Eye (tissue), 1 donor: Measurements from ENCODE around the gene DENND4A.
"Not testable (repeated sequence)": the region's sequence is repeated elsewhere in the genome, so short reads cannot be mapped to it uniquely, and the experiment has no call there.

Source experiments
- DNase-seq: peaks from one replicate; pipeline ENCODE4 v3.0.0-alpha.2; 2015

DENND4A gene

DNA sequence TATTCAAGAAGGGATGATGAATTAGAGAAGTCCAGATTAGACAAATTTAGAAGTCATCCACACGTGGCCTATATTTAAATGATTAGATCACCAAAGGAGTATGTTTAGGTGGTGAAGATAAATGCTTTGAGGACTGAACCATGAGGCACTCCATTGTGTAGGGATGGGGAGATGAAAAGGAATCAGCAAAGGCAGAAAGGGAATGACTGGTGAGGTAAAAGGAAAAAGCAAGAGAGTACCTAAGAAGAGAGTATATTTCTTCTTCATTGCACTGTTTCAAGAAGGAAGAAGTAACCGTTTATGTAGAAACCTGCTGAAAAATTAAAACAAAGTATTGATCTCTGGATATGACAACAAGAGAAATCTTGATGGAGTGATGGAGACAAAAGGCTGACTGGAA lies 40.7 kb downstream of the DENND4A start:
- DNase-seq: no peak

DNA sequence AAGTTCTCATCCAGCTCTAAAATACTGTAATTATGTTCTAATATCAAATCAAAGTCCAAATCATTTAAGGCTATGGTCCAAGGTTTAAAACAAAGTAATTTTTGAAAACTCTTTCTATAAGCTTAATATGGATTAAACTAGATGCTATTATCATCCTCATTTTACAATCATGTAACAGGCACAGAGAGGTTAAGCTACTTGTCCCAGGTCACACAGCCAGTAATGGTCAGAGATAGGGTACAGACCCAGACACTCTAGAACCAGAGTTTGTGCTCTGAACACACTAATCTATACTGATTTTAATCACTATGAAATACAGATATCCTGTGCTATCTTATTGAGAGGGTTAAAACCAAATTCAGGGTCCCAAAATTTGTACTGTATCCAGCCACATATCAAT lies 44.8 kb downstream of the DENND4A start:
- DNase-seq: no peak

DNA sequence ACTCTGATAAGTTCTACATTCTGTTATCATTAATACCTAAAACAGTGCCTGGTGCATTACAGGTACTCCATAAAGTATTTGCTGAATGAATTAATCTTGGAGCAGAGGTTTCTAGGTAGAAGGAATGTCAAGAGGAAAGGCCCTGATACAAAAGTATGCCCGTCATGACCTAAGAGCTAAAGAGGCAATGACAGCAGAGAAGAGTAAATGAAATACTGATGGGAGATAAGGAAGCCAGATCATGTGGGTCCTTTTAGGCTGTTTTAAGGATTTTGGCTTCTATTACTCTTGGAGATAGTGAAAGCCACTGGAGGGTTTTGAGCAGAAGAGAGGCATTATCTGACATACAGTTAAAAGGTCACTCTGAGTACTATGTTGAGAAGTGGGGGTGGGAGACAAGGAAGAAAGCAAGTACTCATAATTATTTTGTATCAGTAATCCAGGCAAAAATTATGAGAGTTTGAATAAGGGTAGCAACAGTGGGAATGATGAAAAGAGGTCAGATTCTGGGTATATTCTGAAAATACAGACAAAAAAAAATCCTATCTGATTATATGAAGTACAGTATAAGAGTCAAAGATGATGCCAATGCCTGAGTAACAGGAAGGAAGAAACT lies 48.3 kb downstream of the DENND4A start:
- no peak for DNase-seq

DNA sequence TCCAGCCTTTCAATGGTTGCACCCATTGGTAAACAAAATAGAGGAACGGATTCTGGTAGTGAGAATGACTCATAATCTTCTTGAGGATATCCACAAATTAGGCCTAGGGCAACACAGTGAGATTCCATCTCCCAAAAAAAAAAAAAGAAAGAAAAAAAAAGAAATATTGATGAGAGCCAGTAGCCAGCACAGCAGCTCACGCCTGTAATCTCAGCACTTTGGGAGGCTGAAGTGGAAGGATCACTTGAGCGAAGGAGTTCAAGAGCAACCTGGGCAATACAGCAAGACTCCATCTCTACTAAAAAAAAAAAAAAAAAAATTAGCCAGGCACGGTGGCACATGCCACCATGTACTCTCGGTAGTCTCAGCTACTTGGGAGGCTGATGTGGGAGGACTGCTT lies 51.9 kb downstream of the DENND4A start:
- DNase-seq: no peak

DNA sequence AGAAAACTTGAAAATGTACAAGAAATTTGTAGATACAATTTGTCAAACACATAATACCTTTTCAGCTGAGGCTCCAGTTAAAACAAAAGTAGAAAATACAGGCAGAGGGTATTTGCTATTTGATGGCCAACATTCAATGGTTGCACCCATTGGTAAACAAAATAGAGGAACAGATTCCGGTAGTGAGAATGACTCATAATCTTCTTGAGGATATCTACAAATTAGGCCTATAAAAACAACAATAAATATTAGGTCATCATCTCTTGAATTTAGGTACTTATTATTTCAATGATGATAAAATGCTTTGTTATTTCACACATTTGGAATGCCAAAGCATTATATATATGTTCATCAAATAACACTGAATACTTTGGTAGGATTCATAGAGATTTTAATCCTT lies 53.4 kb downstream of the DENND4A start:
- DNase-seq: no peak

DNA sequence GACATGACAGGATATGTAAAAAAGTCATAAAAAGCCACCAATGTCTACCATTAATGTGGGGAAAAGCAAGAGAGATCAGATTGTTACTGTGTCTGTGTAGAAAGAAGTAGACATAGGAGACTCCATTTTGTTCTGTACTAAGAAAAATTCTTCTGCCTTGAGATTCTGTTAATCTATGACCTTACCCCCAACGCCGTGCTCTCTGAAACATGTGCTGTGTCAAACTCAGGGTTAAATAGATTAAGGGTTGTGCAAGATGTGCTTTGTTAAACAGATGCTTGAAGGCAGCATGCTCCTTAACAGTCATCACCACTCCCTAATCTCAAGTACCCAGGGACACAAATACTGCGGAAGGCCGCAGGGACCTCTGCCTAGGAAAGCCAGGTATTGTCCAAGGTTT lies 58.5 kb downstream of the DENND4A start:
- not testable (repeated sequence) for DNase-seq

DNA sequence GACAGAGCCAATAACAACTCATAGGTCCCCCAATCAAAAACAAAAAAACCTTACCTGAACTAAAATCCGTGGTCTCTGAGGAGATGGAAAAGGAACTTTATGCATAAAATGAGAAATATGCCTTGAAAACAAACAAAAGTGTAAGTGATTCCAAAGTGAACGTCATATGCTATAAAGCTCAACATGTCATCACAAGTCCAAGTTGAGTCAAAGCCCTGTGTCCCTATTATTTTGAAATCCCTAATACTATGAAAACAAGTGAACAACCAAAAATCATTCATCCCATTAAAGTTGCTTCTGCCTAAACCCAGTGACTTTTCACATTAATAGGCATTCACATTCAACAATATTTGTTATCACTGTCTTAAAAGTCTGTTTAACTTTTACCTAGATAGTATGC lies 59.4 kb downstream of the DENND4A start:
- no peak for DNase-seq

DNA sequence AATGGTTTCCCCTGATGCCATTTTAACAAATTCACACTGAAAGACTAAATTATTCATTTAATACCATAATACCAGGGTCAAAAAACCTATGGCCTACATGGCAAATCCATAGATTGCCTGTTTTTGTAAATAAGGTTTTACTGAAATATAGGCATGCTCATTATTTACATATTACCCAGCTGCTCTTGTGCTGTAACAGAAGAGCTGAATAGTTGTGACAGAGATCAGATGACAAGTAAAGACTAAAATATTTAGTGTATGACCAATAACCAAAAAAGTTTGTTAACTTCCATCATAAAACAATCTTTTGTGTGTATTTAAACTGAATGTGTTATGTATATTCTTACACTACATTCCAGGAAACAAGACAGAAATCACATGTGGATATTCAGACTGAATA lies 60.2 kb downstream of the DENND4A start:
- no peak for DNase-seq

DNA sequence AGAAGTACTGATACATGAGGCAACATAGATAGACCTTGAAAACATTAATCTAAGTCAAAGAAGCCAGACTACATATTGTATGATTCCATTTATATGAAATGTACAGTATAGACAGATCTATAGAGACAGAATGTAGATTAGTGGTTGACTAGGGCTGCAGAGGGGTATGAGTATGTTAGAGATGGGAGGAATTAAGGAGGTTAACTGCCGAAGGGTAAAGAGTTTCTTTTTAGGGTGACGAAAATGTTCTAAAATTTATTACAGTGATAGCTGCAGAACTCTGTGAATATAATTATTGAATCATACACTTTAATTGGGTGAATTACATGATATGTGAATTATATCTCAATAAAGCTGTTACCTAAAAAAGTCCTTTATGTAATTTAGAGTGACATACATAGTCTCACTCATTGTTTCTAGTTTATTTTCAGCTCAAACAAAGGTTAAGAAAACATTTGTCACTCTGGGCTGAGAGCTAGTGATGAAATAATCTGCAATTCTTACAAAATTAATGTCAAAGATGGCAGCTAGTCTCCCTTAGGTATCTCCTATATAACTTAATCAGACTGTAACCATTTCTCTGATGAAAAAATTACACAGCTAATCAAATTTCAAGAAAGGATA lies 61.4 kb downstream of the DENND4A start:
- no peak for DNase-seq

DNA sequence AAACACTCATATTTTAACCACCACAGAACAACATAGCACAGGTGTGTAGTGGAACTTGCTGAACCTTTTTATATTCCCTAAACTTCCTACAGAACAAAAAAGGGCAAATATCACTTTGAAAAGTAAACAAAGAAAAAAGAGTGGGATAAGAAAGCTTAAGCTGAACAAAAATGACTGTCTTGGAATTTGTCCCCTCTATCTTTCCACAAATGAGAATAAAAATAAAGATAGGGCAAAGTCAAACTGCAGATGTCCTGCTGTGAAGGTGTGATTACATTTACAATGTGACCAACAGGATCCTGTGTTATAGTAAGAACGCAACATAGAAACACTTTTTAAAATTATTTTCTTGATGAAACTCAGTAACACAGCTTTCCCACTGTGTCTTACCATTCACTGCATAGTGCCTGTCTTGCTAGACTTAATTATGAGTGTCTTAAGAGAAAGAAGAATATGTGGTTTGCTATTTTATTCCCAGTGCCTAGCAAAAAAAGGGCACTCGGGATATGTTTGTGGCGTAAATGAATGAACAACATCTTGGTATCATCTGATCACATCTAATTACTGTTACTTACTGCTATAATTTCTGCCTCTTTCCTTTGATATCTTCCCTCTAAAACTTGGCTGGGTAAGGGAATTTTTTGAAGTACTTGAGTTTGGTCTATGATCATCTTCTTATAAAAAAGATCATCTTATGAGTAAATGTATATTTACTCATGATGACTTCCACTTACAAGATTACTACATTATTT lies 67.5 kb downstream of the DENND4A start:
- DNase-seq: no peak

DNA sequence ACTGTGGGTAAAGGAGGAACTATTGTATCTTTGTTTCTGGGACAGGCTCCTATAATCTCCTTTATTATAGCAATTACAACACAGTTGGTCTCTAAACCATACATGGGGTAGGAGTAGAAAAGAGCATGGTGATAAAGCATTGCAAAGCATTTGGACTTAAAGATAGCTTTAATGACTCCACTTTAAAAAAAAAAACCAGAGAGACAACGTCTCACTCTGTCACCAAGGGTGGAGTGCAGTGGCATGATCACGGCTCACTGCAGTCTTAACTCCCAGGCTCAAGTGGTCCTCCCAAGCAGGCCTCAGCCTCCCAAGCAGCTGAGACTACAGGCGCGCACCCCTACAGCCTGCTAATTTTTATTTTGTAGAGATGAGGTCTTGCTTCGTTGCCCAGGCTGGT lies 68.2 kb downstream of the DENND4A start:
- DNase-seq: no peak

DNA sequence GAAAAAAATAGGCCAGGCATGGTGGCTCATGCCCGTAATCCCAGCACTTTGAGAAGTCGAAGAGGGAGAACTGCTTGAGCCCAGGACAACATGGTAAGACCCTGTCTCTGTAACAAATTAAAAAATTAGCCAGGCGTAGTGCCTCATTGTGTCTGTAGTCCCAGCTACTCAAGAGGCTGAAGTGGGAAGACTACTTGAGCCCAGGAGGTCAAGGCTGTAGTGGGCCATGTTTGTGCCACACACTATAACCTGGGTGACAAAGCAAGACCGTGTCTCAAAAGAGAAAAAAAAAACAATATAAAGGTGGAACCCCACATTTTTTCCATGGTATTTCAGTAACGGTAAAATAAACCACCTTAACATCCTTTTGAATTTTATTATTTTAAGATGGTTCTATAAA lies 69.9 kb downstream of the DENND4A start:
- no peak for DNase-seq

DNA sequence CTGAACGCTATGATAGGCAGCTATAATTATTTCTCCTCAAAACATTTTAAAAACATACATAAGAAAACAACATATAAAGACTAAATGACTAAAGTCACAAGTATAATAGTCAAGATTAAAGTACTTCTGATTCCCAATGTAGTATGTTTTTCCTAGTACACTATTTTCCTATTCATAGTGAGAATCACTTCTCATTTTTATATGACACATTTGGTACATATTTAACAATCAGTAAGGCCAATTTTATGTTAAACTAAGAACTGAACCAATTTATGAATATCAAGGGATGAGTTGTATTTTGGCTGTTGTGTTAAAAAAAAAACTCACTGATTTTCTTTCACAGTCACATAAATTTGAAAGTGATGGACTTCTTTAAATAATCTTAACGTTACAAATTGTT lies 79.7 kb downstream of the DENND4A start:
- DNase-seq: no peak

DNA sequence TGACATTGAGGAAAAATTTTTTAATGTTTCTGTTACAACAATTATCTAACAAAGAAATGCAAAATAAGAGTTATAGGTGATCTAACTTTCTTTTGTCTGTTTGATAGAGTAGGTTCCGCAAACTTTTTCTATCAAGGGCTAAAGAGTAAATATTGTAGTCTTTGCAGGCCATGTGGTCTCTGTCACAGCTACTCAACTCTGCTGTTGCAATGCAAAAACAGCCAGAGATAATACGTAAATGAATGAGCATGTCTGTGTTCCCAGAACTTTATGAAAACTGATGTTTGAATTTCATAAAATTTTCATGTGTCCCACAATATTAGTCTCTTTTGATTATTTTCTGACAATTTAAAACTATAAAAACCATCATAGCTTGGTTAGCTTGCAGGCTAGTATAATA lies 97.0 kb downstream of the DENND4A start:
- no peak for DNase-seq

DNA sequence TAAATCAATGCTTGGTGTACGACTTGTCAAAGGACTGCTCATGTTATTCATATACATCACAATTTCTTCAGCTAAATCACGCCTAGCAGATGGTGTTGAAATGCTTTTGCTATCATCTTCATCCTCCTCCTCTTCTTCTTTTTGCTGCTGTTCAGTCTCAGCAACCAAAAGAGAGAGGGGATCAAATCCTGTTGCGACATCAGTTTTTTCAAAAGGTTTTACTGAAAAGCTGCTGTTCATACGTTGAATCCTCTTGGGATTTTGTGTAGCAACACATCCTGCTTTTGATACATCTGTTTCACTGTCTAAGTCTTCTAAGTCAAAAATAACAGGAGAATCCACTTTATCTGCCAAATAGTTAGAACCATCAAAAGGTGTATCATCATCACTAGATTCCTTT lies 101.3 kb downstream of the DENND4A start:
- no peak for DNase-seq

DNA sequence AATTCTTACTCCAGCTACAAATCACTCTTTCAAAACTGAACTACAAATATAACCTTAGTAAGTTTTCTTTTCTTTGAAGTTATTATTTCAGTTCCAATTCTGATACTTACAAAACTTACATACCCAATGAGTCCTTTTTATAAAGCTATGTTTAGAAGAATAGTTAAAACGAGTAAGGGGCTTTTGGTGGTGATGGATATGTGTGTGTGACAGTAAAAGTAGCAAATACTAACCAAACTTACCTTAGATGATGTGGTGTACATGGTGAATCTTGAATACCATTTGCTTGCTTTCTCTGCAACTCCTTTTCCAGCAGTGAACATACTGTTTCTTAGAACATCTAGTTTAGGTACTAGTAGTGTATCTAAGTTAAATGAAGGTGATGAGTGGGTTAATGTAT lies 101.9 kb downstream of the DENND4A start:
- DNase-seq: no peak

DNA sequence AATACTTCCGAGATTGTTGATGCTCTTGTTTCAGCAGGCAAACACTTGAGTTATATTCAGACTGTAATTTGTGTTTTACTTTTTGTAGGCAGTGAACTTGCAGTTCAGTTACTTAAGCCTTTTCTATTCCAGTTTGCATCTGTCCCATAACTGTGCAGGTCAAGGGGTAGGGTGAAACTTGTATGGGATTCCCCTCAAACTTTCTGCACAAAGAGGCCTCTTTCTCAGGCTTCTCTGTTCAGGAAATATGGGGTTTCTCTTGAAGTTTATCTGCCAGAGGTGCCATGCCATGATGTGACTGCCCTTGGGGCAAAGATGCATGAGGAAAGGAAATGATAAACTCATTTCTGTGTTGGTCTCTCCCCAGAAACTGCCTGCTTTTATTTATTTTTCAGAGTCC lies 103.6 kb downstream of the DENND4A start:
- DNase-seq: no peak

DNA sequence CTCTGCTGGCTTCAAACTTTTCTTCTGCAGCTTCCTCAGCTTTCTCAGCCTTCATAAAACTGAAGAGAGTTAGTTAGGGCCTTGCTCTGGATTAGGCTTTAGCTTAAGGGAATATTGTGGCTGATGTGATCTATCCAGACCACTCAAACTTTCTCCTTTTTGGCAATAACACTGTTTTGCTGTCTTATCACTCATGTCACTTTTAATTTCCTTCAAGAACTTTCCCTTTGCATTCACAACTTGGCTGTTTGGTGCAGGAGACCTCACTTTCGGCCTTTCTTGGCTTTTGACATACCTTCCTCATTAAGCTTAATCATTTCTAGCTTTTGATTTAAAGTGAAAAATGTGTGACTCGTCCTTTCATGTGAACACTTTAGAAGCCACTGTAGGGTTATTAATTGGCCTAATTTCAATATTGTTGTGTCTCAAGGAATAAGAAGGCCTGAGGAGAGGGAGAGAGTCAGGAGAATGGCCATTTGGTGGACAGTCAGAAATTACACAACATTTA lies 109.6 kb downstream of the DENND4A start:
- no peak for DNase-seq

DNA sequence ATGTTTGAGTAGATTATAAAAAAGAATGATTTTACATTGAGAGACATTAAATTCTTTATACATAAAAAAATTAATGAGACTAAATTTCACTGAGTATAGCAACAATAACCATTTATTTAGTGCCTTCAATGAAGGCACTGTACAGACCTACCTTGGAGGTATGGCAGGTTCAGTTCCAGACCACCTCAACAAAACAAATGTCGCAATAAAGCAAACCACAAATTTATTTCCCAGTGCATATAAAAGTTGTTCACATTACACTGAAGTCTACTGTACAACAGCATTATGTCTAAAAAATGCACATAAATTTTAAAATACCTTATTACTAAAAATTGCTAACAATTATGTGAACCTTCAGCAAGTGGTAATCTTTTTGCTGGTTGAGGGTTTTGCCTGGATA lies 111.5 kb downstream of the DENND4A start:
- no peak for DNase-seq

DNA sequence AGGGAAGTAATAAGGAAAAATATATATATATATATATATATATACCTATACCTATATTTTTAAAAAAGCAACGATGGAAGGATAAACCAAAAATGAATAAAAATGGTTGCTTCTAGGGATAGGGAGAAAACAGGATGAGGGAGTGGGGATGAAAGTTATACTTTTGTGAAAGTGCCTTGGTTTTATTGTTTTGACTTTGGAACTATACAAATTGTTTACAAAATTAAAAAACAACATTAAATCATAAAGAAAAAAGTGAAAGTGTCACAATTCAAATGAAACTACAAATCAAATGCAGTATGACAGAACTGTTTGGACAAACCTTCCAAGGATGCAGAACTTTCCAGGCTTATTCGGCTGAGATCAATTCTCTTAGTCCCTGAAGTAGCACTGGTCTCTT lies 116.0 kb downstream of the DENND4A start:
- no peak for DNase-seq

DNA sequence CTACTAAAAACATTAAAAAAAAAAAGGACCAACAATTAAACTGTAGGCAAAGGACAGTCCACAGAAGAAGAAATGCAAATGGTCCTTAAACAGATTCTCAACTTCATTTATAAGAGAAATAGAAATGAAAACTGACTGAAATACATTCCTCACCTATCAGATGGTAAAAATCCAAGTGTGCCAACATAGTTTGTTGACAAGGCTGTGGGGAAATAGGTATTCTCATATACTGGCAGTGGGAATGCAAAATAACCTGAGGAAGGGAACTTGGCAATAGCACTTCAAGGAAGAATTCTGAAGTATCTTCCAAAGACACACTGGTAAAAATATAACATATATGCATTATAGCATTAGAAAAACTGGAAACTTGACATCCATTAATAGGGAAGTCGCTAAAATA lies 116.5 kb downstream of the DENND4A start:
- no peak for DNase-seq

DNA sequence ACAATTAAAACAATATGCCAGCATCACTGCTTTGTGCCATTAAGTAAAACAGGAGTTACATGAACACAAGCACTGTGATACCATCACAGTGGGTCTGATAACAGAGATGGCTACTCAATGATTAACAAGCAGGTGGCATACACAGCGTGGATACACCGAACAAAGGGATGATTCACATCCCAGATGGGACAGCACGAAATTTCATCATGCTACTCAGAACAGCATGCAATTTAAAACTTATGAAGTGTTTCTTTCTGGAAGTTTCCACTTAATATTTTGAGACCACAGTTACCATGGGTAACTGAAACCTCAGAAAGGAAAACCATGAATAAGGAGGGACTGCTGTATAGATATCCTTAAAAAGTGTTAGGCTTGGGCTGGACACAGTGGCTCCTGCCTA lies 125.8 kb downstream of the DENND4A start:
- no peak for DNase-seq

DNA sequence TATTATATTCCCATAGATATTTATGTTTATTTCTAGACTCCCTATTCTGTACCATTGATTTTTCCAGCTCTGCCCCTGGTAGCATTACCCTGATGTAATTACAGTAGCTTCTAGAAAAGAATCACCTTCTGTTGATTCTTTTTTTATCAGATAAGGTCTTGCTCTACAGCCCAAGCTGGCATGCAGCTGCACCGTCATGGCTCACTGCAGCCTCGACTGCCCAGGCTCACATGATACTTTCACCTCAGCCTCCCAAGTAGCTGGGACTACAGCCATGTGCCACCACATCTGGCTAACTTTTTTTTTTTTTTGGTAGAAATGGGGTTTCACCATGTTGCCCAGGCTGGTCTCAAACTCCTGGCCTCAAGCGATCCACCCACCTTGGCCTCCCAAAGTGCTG lies 128.6 kb downstream of the DENND4A start:
- DNase-seq: no peak

DNA sequence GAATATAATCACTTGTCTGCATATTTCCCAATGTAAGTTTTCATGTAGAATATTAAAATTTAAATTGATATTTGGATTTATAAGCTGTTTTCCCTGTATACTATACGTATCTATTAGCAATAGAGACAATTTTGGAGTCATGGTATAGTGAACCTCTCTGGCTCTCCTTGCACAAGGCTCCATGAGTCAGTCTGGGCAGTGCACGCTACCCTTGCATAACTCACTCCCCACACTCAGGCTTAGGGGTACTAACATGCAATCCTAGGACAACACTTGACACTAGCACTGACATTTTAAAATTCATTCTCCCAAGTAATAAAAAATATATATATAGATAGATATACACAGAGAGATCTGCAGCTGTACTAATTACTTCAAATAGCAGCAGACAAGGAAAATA lies 131.2 kb downstream of the DENND4A start:
- no peak for DNase-seq
